Skeletal muscle tissue (tissue), 4 donors: ENCODE data around the gene DNAJB4. TPM values are rescaled to one million over a fixed set of nuclear protein-coding genes. Genes with fewer than 3 reads are reported as not detected.
A peak's percentile ranks its signal among the peaks of the same experiment; 100 is the strongest.

Source experiments
- H3K27ac ChIP-seq: one replicate; pipeline ENCODE4 v1.7.0; 2013; ENCODE audit warnings: mild to moderate bottlenecking, low read depth, low read length, inconsistent platforms
- H3K27me3 ChIP-seq, 3 donors: one replicate each; pipeline ENCODE4 v1.7.0; 2013; ENCODE audit warnings: low read length in 3 of 3; ENCODE audit not compliant: control insufficient read depth in 3 of 3, insufficient read depth in 3 of 3
- H3K36me3 ChIP-seq, 3 donors: one replicate each; pipeline ENCODE4 v1.7.0; 2013; ENCODE audit warnings: low read length in 3 of 3; ENCODE audit not compliant: control insufficient read depth in 3 of 3, insufficient read depth in 3 of 3
- H3K4me1 ChIP-seq, 3 donors: one replicate each; pipeline ENCODE4 v1.7.0; 2013; ENCODE audit warnings: low read length in 3 of 3, mild to moderate bottlenecking in 3 of 3; ENCODE audit not compliant: control insufficient read depth in 3 of 3, insufficient read depth in 3 of 3
- H3K4me3 ChIP-seq, 3 donors: one replicate each; pipeline ENCODE4 v1.7.0; 2013; ENCODE audit warnings: low read length in 3 of 3
- H3K9ac ChIP-seq, 3 donors: one replicate each; pipeline ENCODE4 v1.7.0; 2013; ENCODE audit warnings: low read length in 3 of 3, mild to moderate bottlenecking in 3 of 3, moderate library complexity in 2 of 3, low read depth in 1 of 3
- H3K9me3 ChIP-seq, 3 donors: one replicate each; pipeline ENCODE4 v1.7.0; 2013; ENCODE audit warnings: low read length in 3 of 3; ENCODE audit not compliant: control insufficient read depth in 3 of 3
- total RNA-seq: library from RNA; depleted of rRNA; stranded (reverse); fragments of >200 nt; gene quantifications from one replicate; pipeline ENCODE4 v1.2.3, GENCODE V29; 2014
- donor health status: Osteomylitis.

DNAJB4 gene
- total RNA-seq, 1 donor from 2014 or later, result 53.8 TPM

- H3K4me3 ChIP-seq, result no peak overlapping the region
- H3K27ac ChIP-seq, result no peak overlapping the region
- no peaks in the 10 kb centered on the region for H3K27me3 ChIP-seq
- H3K4me1 ChIP-seq, result peaks cover 0 to 7% (median 0%) of the 10 kb centered on the region in 3 donors
- no peaks in the 10 kb centered on the region for H3K9me3 ChIP-seq
- H3K36me3 ChIP-seq, result no peaks in the 10 kb centered on the region
- no peak overlapping the region for H3K9ac ChIP-seq
Observed at GRCh38 chr1:78032996-78033796, 28.5 kb downstream of the DNAJB4 start.

DNA sequence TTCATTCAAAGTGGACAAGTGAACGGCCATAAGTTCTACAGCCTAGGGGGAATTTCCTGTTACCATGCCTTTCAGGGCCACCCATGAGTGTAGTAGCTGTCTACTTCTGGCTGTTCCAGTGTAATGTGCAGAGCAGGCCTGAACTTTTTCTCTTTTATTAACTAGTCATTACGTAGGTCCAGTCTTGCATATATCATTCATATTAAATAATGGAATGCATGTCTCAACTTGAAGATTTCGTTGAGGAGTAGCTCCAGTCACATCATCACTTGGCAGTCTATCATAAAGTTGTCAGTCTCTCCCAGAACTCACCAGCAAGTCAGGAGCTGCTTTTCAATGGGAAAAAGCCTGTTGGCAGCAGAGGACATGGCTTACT lies 29.0 kb downstream of the DNAJB4 start:
- no peaks in the 10 kb centered on the region for H3K9me3 ChIP-seq
- no peak overlapping the region for H3K9ac ChIP-seq
- no peaks in the 10 kb centered on the region for H3K27me3 ChIP-seq
- H3K36me3 ChIP-seq, result no peaks in the 10 kb centered on the region
- peaks cover 0 to 9% (median 0%) of the 10 kb centered on the region in 3 donors for H3K4me1 ChIP-seq
- no peak overlapping the region for H3K4me3 ChIP-seq
- no peak overlapping the region for H3K27ac ChIP-seq

- Histone ChIP-seq H3K27ac (no peak overlapping the region), H3K4me3 (no peak overlapping the region), H3K4me1 (peaks cover 0 to 11% (median 0%) of the 10 kb centered on the region in 3 donors), H3K9ac (no peak overlapping the region), H3K9me3 (no peaks in the 10 kb centered on the region), H3K27me3 (no peaks in the 10 kb centered on the region), H3K36me3 (no peaks in the 10 kb centered on the region)
Observed at GRCh38 chr1:78035121-78035520, 30.4 kb downstream of the DNAJB4 start.

- H3K9me3 ChIP-seq, result no peaks in the 10 kb centered on the region
- no peak overlapping the region for H3K9ac ChIP-seq
- peaks cover 0 to 11% (median 0%) of the 10 kb centered on the region in 3 donors for H3K4me1 ChIP-seq
- H3K36me3 ChIP-seq, result no peaks in the 10 kb centered on the region
- no peaks in the 10 kb centered on the region for H3K27me3 ChIP-seq
- H3K4me3 ChIP-seq, result no peak overlapping the region
- no peak overlapping the region for H3K27ac ChIP-seq
Observed at GRCh38 chr1:78036450-78036849, 31.7 kb downstream of the DNAJB4 start.

DNA sequence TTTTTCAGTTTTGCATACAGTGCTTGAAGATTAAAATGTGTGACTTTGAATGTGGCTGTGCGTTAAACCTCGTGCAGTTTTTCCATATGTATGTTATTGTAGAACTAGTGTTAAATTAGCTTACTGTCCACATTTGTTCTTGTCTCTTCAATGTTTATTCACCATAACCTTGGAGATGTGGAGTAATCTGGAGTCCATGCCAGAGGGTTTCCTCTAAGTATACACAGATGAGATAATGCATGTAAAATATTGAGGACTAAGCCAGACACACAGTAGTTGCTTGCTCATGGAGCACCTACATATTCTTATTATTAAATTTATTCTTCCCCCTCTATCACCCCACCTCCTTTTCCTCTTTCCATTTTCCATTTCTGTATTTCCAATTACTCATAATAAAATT lies 33.3 kb downstream of the DNAJB4 start:
- Histone ChIP-seq H3K4me1 (peaks cover 0 to 11% (median 0%) of the 10 kb centered on the region in 3 donors), H3K9me3 (no peaks in the 10 kb centered on the region), H3K36me3 (no peaks in the 10 kb centered on the region), H3K4me3 (no peak overlapping the region), H3K27me3 (no peaks in the 10 kb centered on the region), H3K27ac (no peak overlapping the region), H3K9ac (no peak overlapping the region)

DNA sequence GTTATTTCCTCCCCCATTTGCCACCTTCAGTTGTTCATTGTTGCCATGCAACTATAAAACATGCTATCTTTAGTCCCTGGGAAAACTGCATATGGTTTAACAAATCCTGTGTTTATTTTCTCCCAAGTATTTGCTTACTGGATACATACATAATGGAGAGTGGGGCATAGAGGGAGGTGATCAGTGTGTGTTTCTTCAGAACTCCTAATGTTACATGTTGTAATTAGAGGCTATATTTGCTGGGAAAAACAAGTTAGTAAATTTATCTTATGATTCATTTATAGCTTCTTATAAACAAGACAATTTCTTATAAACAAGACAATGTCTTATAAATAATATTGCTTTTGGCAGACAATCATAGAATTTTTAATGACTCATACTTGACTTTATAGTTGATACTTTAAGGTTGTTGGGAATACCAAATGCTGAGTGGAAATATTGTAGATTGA lies 33.8 kb downstream of the DNAJB4 start:
- no peaks in the 10 kb centered on the region for H3K36me3 ChIP-seq
- no peak overlapping the region for H3K27ac ChIP-seq
- H3K4me1 ChIP-seq, result peaks cover 0 to 7% (median 3%) of the 10 kb centered on the region in 3 donors
- H3K27me3 ChIP-seq, result no peaks in the 10 kb centered on the region
- H3K4me3 ChIP-seq, result no peak overlapping the region
- no peak overlapping the region for H3K9ac ChIP-seq
- H3K9me3 ChIP-seq, result no peaks in the 10 kb centered on the region

GRCh38 chr1:78040484-78041089 lies 35.8 kb downstream of the DNAJB4 start:
- H3K4me3 ChIP-seq, result no peak overlapping the region
- H3K4me1 ChIP-seq, result peaks cover 5 to 12% (median 7%) of the 10 kb centered on the region in 3 donors
- H3K9me3 ChIP-seq, result no peaks in the 10 kb centered on the region
- no peaks in the 10 kb centered on the region for H3K27me3 ChIP-seq
- no peaks in the 10 kb centered on the region for H3K36me3 ChIP-seq
- no peak overlapping the region for H3K27ac ChIP-seq
- no peak overlapping the region for H3K9ac ChIP-seq

DNA sequence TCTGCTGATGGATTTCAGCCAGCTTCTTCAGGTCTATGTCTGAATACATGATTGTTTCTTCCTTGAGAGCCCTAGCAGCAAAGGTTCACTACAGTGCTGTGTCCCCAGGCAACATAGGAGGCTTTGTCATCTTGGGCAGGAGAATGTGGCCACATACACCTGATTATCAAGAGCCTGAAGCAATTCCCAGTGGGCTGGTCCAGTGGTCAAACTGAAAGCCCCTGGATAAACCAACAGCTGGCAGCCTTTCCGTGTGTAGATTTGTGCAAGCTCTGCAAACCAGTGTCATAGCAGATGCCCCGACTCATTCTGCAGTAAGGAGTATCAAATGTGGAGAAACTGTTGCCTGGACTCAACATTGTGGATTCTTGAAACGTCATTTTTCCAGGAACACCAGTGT lies 38.7 kb downstream of the DNAJB4 start:
- H3K9ac ChIP-seq, result no peak overlapping the region
- H3K36me3 ChIP-seq, result no peaks in the 10 kb centered on the region
- H3K27ac ChIP-seq, result no peak overlapping the region
- no peak overlapping the region for H3K4me3 ChIP-seq
- H3K9me3 ChIP-seq, result no peaks in the 10 kb centered on the region
- no peaks in the 10 kb centered on the region for H3K27me3 ChIP-seq
- peaks cover 10 to 26% (median 15%) of the 10 kb centered on the region in 3 donors for H3K4me1 ChIP-seq

GRCh38 chr1:78044796-78045562 lies 40.2 kb downstream of the DNAJB4 start:
- H3K27me3 ChIP-seq, result no peaks in the 10 kb centered on the region
- peak overlapping the region in 2 of 3 donors; percentile 63 to 83 for H3K9ac ChIP-seq
- H3K4me3 ChIP-seq, result peak overlapping the region; percentile 48 to 79 (median 69)
- no peaks in the 10 kb centered on the region for H3K9me3 ChIP-seq
- no peaks in the 10 kb centered on the region for H3K36me3 ChIP-seq
- peaks cover 10 to 33% (median 12%) of the 10 kb centered on the region in 3 donors for H3K4me1 ChIP-seq
- no peak overlapping the region for H3K27ac ChIP-seq

DNA sequence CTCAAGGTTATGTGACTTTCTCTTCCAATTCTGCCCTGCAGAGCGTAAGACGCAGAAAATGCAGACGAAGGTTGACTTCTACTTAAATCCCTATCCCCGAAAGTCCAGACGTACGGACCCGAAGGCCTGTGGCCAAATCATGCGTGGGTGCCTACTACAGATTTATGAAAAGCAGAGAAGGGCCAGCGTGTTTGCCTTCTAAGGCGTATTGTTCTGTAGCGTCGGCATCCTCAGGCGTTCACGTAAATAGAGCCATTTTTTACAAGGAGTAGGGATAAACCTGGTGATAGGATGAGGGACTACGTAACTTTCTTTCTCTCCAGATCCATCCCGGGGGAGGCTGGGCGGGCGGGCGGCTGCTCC lies 40.8 kb downstream of the DNAJB4 start:
- H3K4me1 ChIP-seq, result peaks cover 10 to 33% (median 12%) of the 10 kb centered on the region in 3 donors
- H3K27me3 ChIP-seq, result no peaks in the 10 kb centered on the region
- peak overlapping the region; percentile 48 to 79 (median 69) for H3K4me3 ChIP-seq
- H3K27ac ChIP-seq, result peak overlapping the region; percentile 43
- H3K9me3 ChIP-seq, result no peaks in the 10 kb centered on the region
- no peaks in the 10 kb centered on the region for H3K36me3 ChIP-seq
- peak overlapping the region; percentile 63 to 83 (median 82) for H3K9ac ChIP-seq
